ENCODE measurements around the gene TGFBI.

The TGFBI gene

DNA sequence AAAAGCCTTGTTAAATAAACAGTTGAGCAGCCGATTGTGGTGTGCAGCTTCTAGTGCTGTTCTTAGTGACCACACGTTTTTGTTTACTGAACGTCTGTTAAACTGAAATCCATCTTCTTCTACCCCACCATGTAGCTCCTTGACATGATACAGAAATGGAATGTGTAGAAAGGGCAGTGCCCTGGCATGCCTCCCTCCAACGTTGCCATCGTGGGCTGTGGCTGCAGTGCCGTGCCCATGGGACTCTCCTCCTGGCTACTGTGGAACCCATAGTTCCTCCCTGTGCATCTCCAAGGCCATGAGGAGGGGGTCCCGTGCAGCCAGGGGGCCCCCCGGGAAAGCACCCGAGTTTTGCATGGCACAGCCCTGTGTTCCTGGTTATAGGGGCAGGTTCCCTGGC is 23.3 kb upstream of the TGFBI start:
- no peak for DNase-seq

DNA sequence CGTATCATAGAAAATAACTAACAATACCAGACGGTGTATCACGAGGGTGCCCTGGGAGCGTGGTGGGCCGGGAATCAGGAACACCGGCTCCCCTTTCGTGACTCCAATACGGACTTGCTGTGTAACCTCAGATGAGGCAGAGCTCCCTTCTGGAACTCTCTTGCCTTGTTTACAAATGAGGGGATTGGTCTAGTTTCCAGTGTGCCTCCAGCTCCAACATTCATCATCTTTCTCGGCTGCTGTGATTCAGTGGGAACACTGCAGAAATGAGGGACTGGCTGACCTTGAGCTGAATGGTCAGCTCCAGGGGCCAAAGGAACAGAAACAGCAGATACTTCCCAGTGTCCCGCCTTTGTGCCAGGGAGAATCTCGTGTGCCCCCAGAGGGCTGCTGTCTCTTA is 22.6 kb upstream of the TGFBI start:
- DNase-seq, result no peak

DNA sequence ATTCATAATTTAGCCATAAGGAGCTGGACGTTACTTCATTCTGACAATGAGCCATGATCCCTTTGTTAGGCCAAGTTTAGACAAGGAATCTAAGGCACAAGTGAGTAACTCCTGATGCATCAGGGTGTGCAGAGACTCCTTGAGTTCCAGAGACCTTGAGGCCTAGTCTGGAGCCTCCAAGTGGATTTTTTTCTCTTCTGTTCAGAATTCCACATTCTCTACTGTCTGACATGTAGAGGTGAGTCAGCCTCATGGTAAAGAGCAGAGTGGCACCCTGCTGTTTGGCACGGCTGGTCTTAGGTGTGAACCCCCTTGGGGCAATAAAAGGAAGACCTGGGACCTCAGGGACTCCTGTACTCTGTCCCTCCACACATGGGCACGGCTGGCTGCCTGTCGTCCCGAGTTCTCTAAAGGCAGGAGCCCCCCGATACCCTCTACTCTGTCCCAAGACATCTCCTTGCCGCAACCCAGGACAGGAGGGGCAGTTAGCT is 22.0 kb upstream of the TGFBI start:
- no peak for DNase-seq

DNA sequence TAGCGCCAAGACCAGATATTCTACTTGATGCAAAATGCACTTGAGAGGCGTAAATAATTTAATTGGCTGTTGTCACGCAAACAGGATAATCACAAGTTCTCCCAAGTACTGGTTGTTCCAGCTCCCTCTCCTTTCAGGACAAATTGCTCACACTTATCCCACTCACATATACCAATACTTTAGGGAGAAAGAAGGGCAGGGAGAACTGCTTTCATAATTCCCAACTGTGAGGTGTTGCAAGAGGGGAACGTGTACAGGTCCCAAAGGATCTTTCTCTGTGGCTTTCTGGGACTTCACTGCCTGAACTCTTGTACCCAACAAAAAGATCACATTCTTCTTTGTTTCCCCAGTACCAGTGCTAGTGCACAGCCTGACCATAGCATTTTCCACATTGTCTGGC is 21.5 kb upstream of the TGFBI start:
- DNase-seq, result no peak

DNA sequence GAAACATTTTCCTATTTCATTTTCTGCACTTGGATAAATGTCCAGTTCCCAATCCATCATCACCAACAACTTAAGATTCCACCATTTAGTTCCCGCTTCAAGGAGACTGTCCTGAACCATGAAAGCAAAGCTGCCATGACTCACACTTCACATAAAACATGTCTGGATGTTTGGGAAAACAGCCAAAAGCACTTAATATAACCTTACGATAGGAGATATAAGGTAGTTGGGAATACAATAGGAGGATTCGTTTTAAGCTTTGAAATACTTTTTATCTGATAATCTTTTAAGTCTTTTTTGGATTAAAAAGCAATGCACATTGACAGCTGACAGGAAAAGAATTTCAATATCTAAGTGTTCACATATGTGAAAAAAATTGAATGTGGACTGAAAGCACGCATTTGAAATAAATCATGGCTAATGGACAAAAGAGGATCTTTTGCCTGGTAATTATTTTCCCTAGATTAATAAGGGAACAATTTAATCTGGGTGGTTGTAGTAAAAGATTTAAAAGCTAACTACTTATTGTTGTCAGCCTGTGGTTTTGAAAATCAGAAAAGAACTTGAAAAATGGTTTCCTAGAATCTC is 17.3 kb upstream of the TGFBI start:
- DNase-seq, result peak; percentile 71

DNA sequence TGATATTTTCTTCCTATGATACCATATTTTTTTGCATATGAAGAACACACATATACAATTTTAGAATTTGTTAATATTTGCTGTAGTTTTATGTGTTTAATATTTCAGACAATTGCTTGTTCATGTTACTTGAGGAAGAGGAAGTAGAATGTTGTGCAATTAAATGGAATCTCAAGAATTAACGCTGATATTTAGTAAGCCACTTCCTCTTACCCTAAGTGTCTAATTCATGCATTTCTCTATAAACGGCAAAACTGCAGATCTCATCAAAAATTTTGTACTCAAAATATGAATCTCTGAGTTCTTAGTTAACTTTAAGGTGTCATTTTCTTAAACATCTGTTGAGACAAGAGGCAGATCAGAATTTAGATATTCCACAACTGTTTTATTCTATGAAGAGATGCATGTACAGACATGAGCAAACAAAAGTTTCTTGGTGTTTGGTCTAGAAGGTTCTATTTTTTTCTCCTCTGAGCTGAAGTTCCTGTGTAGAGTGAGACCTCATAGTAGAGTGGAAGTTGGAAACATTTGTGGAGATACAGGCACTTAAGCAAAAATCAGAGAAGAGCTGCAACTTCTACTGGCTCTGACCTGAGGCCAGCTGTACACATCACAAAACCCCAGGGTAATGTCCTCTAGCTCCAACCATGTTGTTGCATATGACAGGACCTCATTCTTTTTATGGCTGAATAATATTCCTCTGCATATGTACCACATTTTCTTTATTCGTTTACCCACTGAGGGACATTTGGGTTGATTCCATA is 16.6 kb upstream of the TGFBI start:
- no peak for DNase-seq

DNA sequence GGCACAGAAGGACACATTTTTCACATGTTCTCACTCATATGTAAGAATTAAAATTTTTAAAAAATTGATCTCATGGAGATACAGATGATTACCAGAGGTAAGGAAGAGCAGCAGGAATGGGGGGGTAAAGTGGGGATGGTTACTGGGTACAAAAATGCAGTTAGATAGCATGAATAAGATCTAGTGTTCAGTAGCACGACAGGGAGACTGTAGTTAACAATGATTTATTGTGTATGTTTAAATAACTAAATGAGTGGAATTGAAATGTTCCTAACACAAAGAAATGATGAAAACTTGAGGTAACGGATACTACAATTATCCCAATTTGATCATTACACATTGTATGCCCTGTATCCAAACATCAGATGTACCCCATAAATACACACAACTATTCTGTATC is 15.2 kb upstream of the TGFBI start:
- no peak for DNase-seq

DNA sequence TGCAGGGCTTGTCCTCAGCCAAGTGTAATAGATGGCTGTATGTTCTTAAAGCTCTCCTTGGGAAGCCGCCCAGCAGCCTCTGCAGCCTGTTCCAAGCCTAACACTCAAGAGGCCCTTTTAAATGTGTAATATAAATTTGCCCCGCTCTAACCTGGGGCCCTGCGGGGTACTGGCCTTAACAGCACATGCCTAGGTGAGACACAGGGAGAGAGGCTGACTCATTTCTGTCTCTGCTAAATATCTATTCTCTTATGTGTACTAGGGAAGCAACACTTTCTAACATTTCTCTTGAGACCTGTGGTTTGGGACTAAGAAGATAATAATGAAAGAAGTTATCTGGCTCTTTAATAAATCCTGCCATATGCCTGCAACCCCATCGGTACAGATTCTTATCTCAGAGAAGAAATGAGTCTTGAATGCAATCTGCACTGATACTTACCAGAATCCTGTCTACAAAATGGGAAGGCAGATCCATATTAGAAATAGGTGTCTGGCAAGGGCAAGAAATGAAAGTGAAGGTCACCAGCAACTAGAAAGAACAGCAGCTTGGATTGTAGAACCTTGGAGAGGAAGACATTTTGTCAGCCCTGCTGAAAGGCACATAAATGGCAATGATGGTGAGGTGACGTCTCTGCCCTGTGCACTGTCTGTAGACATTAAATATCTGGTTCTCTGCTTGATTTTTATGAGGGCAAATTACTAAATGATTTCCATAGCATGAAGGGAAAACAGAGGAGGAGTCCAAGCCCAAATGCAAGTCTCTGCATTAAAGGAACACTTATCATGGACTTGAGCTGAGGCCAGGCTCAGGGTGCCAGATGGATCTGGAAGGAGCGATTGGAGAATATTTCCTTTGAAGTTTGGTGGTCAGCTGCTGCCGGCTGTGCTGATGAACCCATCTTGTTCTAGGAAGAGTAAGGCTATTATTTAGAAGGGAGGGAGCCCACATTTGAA is 14.5 kb upstream of the TGFBI start:
- DNase-seq, result peak; percentile 38

DNA sequence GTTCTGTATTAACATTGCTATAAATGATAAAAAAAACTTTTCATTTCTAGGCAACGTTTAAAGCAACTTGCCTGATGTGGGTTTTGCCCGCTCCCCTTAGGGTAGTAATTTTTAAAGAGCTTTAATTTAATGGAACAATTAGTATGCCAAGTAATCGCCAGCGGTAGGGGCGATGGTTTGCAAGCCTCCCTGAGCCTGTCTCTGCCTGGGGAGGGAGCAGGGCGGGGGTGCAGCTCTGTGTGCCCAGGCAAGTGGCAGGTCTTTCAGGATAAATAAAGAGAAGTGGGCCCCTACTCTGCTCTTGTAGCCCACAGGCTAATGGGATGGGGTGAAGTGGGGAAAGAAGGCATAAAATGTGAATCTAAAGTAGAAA is 13.8 kb upstream of the TGFBI start:
- no peak for DNase-seq

DNA sequence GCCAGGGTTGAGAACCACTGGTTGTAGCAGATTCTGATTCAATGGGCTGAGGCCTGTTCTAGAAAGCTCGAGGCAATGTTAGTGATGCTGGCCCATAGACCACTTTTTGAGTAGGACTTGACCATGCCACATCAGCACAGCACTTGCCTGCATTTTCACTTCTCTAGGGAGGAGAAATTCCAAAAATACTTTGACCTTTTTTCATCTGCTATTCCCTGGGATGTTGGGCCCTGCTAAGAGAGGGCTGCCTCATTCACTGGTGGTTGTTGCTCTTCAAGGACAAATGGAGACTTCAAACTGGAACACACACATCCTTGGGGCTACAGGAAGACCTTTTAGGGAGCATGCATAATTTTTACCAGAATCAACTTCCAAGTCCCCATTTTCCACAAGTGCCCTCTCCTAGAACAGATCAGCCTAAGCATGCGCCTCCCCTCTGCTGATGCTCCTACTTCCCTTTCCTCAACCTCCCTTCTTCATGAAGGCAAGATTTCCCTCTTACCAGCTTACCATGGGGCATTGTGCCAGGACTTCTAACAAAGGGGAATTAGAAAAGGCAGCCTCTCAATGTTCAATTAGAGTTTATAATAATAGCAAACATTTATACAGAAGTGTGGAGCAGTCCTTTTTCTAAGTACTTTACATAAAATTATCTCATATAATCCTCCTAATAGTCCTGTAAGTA is 12.7 kb upstream of the TGFBI start:
- no peak for DNase-seq

DNA sequence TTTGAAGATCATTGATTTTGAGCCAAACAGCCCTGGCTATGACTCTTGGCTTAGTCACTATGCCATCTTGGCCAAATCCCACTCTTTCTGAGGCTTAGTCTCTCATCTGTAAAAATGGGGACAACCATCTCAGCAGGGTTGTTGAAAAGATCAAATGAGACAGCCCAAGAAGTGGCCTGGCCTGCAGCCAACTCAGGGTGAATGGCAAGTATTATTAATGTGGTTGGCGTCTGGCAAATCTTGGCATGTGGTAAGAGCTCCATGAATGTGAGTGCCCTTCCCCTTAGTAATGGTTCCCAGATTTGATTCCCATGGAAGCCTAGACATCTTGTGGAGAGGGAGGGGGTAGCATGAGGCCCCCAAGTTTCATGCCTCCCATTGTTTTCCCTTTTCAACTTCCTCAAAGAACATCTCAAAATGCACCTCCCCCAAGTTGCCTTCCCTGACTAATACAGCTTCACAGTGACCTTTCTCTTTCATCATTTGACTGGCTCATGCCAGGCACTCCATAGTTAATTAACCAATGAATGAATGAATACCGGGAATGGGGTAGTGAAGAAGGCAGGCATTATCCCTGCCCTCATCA is 11.8 kb upstream of the TGFBI start:
- peak; percentile 98 for DNase-seq

DNA sequence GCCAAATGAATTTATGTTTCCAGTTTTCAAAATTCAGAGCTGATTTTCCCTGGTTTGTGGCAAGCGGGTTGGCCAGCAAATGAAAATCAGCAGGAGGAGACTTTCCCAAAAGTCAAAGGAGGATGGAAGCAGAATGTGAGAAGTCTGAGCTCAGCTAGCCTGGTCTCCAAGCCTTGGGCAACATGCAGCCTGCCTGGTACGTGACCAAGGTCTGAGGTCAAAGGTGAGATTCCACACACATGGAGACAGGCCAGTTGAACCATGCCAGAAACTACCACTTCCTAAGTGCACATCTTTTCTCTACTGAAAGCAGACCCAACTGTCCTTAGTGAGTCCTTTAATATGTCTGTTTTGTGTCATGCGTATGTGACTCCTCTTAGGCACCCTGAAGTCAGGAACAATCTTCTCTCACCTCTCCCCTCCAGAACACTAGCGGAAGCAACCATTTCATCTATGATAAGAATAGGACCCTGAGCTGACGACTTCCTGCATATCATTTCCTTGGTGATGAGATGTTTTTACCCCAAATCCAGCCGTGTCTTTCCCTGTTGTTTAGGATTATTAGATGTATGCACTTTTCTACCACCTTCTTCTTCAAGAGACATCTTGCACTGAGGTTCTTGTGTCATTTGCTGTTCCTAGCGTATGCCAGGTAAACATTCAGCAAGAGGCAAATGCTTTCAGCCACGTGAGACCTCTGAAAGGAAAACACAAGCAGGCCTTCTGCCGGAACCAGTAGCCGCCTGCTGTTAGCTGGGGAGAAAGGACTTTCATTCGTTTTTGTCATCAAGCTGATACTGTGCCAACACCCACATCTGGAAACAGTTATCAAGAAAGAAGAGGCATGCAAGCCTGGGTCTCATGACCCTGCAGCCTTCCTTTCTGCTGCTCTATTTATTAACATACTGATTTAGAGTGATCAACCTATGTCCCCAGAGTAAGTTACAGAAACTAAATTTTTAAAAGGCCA is 9.7 kb upstream of the TGFBI start:
- DNase-seq, result peak; percentile 25

DNA sequence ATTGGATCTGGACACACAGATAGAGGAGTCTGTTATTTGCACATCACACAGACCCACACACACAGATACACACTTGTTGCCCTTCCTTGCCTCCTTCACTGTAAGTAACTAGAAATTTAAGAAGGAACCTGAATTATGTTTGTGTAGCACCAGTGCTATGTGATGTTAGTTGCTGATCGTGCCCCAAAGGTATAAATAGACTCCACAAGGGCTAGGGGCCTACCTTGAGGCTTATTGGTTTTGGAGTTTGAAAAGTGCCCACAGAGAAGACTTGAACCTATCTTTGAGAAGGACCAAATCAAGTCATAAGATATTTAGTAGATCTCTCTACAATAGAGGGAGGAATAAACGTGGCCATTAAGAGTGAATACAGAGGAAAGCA is 8.8 kb upstream of the TGFBI start:
- no peak for DNase-seq

DNA sequence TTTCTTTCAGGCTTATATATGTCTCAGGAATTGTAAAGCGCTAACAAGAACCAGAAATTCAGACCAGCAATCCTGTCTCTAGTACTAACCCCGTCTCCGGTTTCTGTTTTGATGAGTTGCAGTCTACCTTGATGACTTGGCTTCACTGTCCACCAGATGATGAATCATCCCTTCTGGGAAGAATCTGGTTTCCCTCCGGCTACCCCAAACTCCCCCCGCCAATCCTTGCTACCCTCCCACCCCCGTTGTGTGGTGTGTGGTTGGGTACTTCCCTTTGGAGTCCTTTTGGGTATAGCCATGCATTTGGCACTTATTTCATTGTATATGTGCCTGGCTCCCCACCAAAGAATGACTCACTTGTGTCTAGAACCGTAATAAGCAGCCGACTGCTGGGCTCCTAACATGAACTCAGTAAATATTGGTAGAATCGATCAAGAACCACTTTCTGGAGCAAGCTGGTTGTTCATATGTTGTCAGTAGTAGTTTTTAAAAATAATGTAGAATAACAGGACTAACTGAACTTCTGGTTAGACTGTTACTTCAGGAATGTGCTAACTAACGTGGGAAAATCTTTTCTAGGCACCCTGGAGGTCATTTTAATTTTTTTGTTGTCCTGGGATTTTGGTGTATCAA is 8.3 kb upstream of the TGFBI start:
- DNase-seq, result peak; percentile 85

DNA sequence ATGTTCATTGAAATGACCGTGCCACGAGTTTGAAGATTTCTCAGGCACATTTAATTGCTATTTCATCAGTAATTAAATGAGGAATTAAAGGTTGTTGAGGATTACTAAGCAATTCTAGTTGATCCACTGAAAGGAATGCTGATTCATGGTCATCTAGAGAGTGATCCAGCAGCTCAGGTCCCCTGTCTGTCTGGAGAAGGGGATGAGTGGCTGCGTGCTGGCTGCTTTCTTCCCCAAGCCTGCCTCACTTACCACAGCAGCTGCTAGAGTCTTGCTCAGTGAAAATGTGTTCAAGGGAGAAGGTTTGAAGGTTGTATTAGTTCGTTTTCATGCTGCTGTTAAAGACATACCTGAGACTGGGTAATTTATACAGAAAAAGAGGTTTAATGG is 7.8 kb upstream of the TGFBI start:
- DNase-seq, result no peak

DNA sequence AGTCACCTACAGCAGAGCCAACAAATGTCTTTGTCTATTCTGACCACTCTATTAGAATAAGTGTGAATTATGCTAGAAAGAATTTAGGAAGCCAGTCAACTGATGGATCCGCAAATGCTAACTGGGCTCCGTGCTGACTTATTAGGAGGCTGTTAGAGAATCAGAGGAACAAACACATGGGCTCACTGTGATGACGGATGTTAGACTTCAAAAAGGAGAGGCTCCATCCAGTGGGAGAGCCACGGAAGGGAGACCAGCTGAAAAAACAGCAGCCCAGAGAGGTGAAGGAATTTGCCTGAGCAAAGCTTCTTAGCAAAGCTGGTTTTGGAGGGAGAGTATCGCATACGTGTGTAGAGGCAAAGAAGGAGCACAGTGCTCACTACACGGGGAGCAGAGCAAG is 5.8 kb upstream of the TGFBI start:
- DNase-seq, result no peak

DNA sequence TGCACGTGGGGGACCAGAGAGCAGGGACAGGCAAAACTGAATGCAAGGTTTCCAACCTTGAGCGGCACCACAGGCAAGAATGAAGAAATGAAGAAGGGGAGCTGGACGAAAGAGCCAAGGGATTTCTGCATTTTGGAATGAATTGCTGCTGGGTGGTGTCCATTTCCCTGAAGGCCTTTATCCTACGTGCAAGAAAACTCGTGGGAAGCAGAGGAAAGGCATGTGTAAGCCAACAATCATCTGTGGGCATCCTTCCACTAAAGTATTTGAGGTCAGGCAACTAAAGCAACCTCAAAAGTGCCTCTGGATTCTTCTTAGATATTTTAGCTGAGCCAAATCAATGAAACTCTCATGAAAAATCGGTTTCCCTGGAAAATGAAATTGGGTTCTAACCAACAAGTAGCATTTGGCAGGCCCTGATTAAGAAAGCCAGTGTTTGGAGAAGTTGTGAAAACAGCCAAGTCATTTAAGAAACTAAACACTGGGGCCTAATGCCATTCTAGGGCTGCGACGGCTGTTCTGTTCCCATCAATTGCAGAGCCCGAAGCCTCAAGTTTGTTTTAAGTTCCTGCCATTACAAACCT is 4.7 kb upstream of the TGFBI start:
- DNase-seq, result no peak

DNA sequence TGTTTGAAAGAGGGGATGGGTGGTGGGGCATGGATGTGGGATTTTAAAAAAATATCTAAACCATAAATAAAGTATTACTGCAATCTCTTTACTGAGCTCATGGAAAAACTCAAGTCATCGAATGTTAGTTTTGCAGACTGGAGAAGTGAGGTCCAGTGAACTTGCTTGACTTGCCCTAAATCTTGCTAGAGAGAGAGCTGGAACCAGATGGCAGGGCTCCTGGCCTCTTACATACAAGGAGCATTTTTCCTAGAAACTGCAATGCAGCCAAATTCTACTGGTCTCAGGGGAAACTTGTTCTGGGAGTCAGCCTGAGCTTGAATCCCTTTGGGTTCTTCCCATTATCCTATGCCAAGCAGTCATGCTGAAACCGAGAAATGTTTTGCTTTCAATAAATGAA is 2.9 kb upstream of the TGFBI start:
- DNase-seq, result peak; percentile 68

DNA sequence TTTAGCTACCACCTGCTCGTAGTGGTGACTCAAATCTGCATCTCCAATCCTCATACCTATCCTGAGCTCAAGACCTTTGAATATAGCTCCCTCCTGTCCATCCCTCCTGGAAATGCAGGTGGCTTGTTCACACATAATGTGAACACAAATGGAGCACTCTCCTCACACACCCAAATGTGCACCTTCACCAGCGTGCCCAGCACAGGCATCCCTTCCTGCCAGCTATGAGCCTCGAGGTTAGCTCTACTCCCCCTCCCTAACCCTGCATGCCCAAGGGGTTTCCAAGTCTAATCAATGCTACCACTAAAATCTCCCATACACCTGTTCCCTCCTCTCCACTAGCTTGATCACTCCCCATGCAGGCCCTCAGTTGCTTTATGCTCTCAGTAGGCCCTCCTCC is 2.2 kb upstream of the TGFBI start:
- no peak for DNase-seq

DNA sequence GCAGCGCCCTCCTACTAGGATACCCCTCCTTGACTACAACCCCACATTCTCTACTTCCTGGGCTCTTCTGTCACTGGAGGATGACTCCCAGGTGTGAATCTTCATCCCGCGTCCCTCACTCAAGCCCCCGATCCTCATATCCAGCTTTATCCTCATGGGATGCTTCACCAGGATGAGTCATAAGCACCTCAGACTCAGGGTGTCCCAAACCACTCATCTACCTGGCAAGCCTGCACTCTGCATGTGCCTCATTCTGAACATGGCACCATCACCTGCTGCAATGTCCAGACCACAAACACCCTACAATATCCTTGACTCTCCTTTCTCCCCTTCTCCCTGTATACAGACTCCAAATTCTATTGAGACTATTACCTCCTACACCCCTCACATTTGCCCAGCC is 1.5 kb upstream of the TGFBI start:
- no peak for DNase-seq

DNA sequence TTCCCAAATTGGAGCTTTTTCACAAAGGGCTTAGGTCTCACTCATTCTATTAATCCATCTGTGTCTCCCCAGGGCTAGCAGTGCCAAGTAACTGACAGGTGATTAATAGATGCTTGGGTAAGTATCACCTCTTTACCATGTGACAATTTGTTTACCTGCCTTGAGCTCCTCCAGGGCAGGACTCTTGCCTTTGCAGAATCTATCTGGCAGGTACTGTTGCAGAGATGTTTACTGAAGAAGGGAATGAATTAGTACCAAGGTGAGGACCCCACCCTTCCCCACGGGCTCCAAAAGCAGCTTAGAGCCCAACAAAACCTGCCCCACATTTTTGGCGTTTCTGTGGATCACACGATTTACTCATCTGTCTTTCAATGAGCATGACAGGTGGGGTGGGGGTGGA is 698 bp upstream of the TGFBI start:
- no peak for DNase-seq

Measured in NCI-H446 treated with DMSO at 0.1 percent for 48 hours (cell line).